Activated CD8-positive, alpha-beta memory T cell treated with anti-CD3 and anti-CD28 coated beads, Interleukin-2, amount 10 ng/mL, durations not matched to agents 7 days and 5 days (primary cell): ENCODE data around the gene SBK3. TPM values are rescaled to one million over a fixed set of nuclear protein-coding genes. Genes with fewer than 3 reads are reported as not detected.
"Not testable (repeated sequence)": the region's sequence is repeated elsewhere in the genome, so short reads cannot be mapped to it uniquely, and the experiment has no call there.

Source experiments
- ATAC-seq: fragments of 150-1000 bp; cut with Tn5 transposase; one replicate; pipeline ENCODE4 v1.10.0; 2021; ENCODE audit warnings: moderate library complexity
- CTCF ChIA-PET: fragments of 350-600 bp; sonication (Branson Sonifier 250); formaldehyde crosslinking; loops from one replicate; lab custom pipeline; 2021; ENCODE audit warnings: antibody characterized with exemption; lab: Charles Lee
- DNase-seq: peaks from one replicate; pipeline ENCODE4 v3.0.0-alpha.2; 2020
- H3K27ac Mint-ChIP-seq: one replicate; pipeline ENCODE4 v1.8.0; 2021; ENCODE audit warnings: mild to moderate bottlenecking, mixed read lengths
- H3K27me3 Mint-ChIP-seq: one replicate; pipeline ENCODE4 v1.8.0; 2021; ENCODE audit warnings: mixed read lengths
- H3K36me3 Mint-ChIP-seq: one replicate; pipeline ENCODE4 v1.8.0; 2021; ENCODE audit warnings: mild to moderate bottlenecking, mixed read lengths
- H3K4me1 Mint-ChIP-seq: one replicate; pipeline ENCODE4 v1.8.0; 2021; ENCODE audit warnings: mixed read lengths
- H3K4me3 Mint-ChIP-seq: one replicate; pipeline ENCODE4 v1.8.0; 2021; ENCODE audit warnings: mild to moderate bottlenecking, moderate library complexity, mixed read lengths
- H3K9me3 Mint-ChIP-seq: one replicate; pipeline ENCODE4 v1.8.0; 2022; ENCODE audit warnings: low read depth, mixed read lengths
- total RNA-seq, 2 experiments: library from RNA; stranded (reverse); gene quantifications; one replicate each; pipeline ENCODE4 v1.2.3, GENCODE V29; 2021

Gene SBK3
- total RNA-seq, 2 experiments from 2014 or later, result not detected

DNA sequence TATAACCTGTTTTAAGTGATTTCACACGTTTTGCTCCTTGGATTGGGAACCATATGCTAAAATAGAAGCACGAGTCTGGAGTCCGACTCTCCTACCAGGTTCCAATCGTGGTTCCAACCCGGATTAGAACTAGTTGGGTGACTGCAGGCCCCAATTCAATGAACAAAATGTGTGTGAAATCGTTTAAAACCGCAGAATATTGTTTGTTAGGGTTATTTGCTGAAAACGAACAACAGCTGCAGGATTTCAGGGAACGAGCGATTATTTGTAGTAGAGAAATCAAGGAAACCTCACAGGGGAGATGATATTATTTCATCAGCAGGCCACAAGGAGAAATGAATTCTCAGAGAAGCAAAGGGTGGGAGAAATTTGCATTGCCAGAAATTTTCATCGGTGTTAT lies 40.4 kb downstream of the SBK3 start:
- Mint-ChIP-seq H3K36me3 (peaks cover 10% of the 10 kb centered on the region), H3K4me1 (peaks cover 23% of the 10 kb centered on the region), H3K4me3 (no peak overlapping the region), H3K9me3 (peaks cover 7% of the 10 kb centered on the region), H3K27ac (no peak overlapping the region), H3K27me3 (peaks cover 6% of the 10 kb centered on the region)
- DNase-seq (no peak), ATAC-seq (no peak)
- CTCF ChIA-PET, result interaction anchor here (0.7 to 3.6 kb wide), 25 partner anchors 9 to 365 kb away, joined by 3 to 76 read pairs (median 13); partner anchors contain the start of genes FIZ1, HSPBP1, ISOC2 and NAT14

DNA sequence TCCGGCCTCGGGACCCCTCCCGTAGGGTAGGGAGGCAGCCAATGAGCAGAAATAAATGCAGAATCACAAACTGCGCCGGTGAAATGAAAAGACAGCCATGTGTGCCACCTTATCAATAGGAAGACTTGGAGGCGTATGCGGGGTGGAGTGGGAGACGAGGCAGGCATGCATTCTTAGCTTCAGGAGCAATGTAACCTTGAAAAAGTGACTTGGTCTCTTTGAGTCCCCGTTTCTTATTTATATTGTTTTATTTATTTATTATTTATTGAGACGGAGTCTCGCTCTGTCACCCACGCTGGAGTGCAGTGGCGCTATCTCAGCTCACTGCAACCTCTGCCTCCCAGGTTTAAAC lies 41.1 kb downstream of the SBK3 start:
- Mint-ChIP-seq H3K27ac (no peak overlapping the region), H3K36me3 (peaks cover 10% of the 10 kb centered on the region)
- CTCF ChIA-PET, result interaction anchor here (0.6 to 3.6 kb wide), 73 partner anchors 10 to 831 kb away, joined by 3 to 76 read pairs (median 5); partner anchors contain the start of genes FIZ1, HSPBP1, ISOC2 and KMT5C

DNA sequence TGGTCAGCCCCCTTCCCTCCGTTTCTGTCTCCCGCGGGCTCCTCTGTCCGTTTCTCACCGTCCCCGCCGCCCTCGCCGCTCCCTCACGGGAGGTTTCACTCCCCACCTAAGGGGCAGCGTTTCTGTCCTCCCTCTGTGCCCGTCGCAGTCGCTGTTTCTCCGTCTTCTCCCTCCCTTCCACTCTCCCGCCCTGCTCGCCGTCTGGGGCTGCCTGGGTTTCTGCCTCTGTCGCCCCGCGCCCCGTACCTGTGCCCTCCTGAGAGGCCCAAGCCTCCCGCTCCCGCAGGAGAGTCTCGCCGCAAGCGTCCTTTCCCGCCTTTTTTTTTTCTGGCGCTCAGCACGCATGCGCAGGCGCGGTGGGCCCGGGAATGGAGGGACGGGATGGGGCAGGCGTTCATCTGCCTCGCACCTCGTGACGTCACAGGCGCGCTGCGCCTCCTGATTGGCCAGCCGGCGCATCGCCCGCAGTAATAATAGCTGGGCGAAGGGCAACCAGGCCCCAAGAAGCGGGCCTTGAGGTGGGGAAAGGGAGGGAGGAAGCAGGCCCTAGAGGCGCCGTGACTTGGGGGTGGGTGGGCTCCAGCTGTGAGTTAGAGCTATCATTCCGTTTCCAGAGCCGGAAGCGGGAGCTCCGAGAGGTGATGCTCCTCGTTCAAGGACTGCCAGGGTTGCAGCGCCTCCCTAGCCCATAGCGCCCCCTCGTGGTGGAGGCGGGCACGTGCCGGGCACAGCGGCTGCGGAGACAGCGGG lies 41.7 kb downstream of the SBK3 start:
- ATAC-seq (peak; percentile 98), DNase-seq (peak; percentile 95)
- Mint-ChIP-seq H3K27me3 (peaks cover 4% of the 10 kb centered on the region), H3K4me3 (peak overlapping the region; percentile 64), H3K4me1 (peaks cover 23% of the 10 kb centered on the region), H3K36me3 (peaks cover 10% of the 10 kb centered on the region), H3K9me3 (peaks cover 7% of the 10 kb centered on the region), H3K27ac (peak overlapping the region; percentile 86)
- CTCF ChIA-PET, result interaction anchor here (0.6 to 3.6 kb wide), 75 partner anchors 11 to 830 kb away, joined by 3 to 76 read pairs (median 5); partner anchors contain the start of genes FIZ1, HSPBP1, ISOC2 and KMT5C

More for the DNA sequence above, 41.1 kb downstream of the SBK3 start:
- DNase-seq (no peak), ATAC-seq (no peak)
- peaks cover 7% of the 10 kb centered on the region for H3K9me3 Mint-ChIP-seq
- peaks cover 5% of the 10 kb centered on the region for H3K27me3 Mint-ChIP-seq
- peaks cover 23% of the 10 kb centered on the region for H3K4me1 Mint-ChIP-seq
- peak overlapping the region; percentile 64 for H3K4me3 Mint-ChIP-seq

DNA sequence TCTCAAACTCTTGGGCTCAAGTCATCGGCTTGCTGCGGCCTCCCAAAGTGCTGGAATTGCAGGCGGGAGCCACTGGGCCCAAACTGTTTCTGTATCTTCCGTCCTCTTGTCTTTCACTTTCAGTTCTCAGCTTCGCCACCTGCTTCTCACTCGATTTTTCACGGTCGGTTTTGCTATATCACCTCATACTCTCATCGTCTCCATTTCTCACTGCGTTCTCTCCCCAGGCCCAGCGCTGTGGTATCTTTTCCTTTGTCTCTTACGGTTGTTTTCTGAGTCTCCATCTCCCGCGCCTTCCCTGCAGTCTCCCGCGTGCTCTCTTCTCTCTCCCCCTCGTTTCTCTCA lies 42.2 kb downstream of the SBK3 start:
- Mint-ChIP-seq H3K27ac (peak overlapping the region; percentile 86), H3K36me3 (peaks cover 10% of the 10 kb centered on the region), H3K4me3 (peak overlapping the region; percentile 64), H3K27me3 (peaks cover 4% of the 10 kb centered on the region), H3K4me1 (peaks cover 23% of the 10 kb centered on the region), H3K9me3 (peaks cover 7% of the 10 kb centered on the region)
- ATAC-seq (no peak), DNase-seq (no peak)
- CTCF ChIA-PET, result interaction anchor here (0.7 to 3.6 kb wide), 37 partner anchors 11 to 810 kb away, joined by 3 to 76 read pairs (median 9); partner anchors contain the start of genes FIZ1, ISOC2, NAT14 and SYT5

- DNase-seq (no peak), ATAC-seq (no peak)
- Mint-ChIP-seq H3K4me3 (peak overlapping the region; percentile 13), H3K9me3 (peaks cover 7% of the 10 kb centered on the region), H3K4me1 (peaks cover 23% of the 10 kb centered on the region), H3K36me3 (peaks cover 10% of the 10 kb centered on the region), H3K27ac (no peak overlapping the region), H3K27me3 (peaks cover 4% of the 10 kb centered on the region)
- CTCF ChIA-PET, result interaction anchor here (1.1 to 3.6 kb wide), 6 partner anchors 9 to 120 kb away, joined by 3 to 42 read pairs (median 6); partner anchors contain the start of gene NAT14
Measured at GRCh38 chr19:55502197-55502952, 43.0 kb downstream of the SBK3 start.

DNA sequence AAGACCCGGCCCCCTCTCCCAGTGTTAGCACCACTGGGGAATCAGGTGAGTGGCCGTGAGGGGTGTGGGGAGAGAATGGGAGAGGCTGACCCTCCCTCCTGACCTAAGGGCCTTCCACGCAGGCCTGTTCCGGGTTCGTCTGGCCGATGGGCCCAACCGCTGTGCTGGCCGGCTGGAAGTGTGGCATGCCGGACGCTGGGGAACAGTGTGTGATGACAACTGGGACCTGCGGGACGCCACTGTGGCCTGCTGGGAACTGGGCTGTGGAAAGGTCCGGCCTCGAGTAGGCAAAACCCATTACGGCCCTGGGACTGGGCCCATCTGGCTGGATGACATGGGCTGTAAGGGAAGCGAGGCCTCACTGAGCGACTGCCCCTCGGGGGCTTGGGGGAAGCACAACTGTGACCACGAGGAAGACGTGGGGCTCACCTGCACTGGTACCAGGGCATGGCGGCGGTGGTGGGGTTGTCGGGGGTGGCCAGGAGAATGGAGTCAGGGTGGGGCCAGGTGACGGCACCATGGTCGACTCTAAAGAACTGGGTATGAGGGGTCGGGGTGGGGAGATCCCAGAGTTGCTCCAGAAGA lies 44.9 kb downstream of the SBK3 start:
- H3K4me3 Mint-ChIP-seq, result no peak overlapping the region
- ATAC-seq (no peak), DNase-seq (no peak)
- H3K36me3 Mint-ChIP-seq, result peaks cover 10% of the 10 kb centered on the region
- H3K27ac Mint-ChIP-seq, result no peak overlapping the region
- CTCF ChIA-PET, result interaction anchor here (0.5 to 1.5 kb wide), 4 partner anchors 16 to 1647 kb away, joined by 3 to 5 read pairs (median 4); partner anchors contain the start of gene NAT14
- H3K4me1 Mint-ChIP-seq, result peaks cover 23% of the 10 kb centered on the region
- peaks cover 4% of the 10 kb centered on the region for H3K27me3 Mint-ChIP-seq
- peaks cover 7% of the 10 kb centered on the region for H3K9me3 Mint-ChIP-seq

GRCh38 chr19:55498246-55498840 lies 47.0 kb downstream of the SBK3 start:
- Mint-ChIP-seq H3K36me3 (peaks cover 9% of the 10 kb centered on the region), H3K4me1 (peaks cover 15% of the 10 kb centered on the region), H3K9me3 (peaks cover 7% of the 10 kb centered on the region), H3K27ac (no peak overlapping the region), H3K27me3 (no peaks in the 10 kb centered on the region), H3K4me3 (no peak overlapping the region)
- ATAC-seq (no peak), DNase-seq (no peak)
- CTCF ChIA-PET, result interaction anchor here (0.8 to 1.4 kb wide), 2 partner anchors 31 to 197 kb away, joined by 3 to 5 read pairs; no protein-coding TSS in a partner anchor

DNA sequence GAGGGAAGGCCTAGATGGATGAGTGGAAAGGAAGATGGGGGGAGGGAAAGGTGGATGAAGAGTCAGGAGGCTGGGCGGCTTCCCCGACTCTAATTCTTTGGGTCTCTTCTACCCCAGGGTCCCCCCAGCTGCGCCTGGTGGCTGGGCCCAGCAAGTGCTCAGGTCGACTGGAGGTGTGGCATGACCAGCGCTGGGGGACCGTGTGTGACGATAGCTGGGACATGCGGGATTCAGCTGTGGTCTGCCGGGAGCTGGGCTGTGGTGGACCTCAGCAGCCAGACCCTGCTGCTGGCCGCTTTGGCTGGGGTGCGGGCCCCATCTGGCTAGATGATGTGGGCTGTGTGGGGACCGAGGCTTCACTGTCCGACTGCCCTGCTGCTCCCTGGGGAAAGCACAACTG lies 47.6 kb downstream of the SBK3 start:
- ATAC-seq, result no peak
- Mint-ChIP-seq H3K27me3 (peaks cover 5% of the 10 kb centered on the region), H3K4me3 (no peak overlapping the region), H3K36me3 (peaks cover 5% of the 10 kb centered on the region), H3K4me1 (peaks cover 10% of the 10 kb centered on the region), H3K9me3 (peaks cover 5% of the 10 kb centered on the region), H3K27ac (no peak overlapping the region)
- CTCF ChIA-PET, result interaction anchor here (1.4 kb wide), 1 partner anchor 30 kb away, joined by 5 read pairs; no protein-coding TSS in a partner anchor
- DNase-seq, result no peak

GRCh38 chr19:55496820-55497219 lies 48.5 kb downstream of the SBK3 start:
- H3K4me3 Mint-ChIP-seq, H3K27ac Mint-ChIP-seq, ATAC-seq, H3K4me1 Mint-ChIP-seq, H3K27me3 Mint-ChIP-seq, CTCF ChIA-PET, H3K9me3 Mint-ChIP-seq, DNase-seq, H3K36me3 Mint-ChIP-seq: not testable (repeated sequence)

DNA sequence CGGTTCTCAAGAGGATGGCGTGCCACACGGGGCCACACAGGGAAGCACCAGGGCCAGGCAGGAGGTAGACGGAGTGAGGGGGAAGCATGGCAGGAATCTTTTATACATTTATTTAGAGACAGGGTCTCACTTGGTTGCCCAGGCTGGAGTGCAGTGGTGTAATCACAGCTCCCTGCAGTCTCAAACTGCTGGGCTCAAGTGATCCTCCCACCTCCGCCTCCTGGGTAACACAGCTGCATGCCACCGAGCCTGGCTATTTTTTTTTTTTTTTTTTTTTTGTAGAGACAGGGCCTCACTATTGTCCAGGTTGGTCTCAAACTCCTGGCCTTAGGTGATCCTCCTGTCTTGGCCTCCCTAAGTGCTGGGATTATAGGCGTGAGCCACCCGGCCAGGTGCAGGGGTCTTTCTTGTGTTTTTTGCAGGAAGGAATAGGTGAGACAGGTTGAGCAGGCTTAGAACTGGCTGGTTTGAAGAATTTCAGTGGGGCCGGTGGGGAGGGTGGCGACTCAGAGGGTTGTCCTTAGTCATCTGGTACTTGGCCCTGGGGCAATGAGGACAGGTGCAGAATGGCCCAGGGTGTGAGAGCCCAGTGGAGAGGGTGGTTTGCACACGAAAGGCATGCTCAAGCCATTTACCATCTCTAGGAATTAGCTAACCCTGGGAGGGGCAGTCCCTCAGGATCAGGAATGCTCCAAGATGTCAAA lies 49.5 kb downstream of the SBK3 start:
- CTCF ChIA-PET, result no interaction called here
- DNase-seq, result no peak
- Mint-ChIP-seq H3K36me3 (no peaks in the 10 kb centered on the region), H3K9me3 (no peaks in the 10 kb centered on the region), H3K27ac (no peak overlapping the region), H3K4me1 (no peaks in the 10 kb centered on the region), H3K27me3 (peaks cover 5% of the 10 kb centered on the region), H3K4me3 (no peak overlapping the region)
- no peak for ATAC-seq

- no peak overlapping the region for H3K27ac Mint-ChIP-seq
- ATAC-seq (peak; percentile 57), DNase-seq (no peak)
- CTCF ChIA-PET, result interaction anchor here (0.9 to 6.4 kb wide), 4 partner anchors 10 to 137 kb away, joined by 3 to 45 read pairs (median 4); partner anchors contain the start of gene ZNF628
- H3K36me3 Mint-ChIP-seq, result no peaks in the 10 kb centered on the region
- H3K9me3 Mint-ChIP-seq, result no peaks in the 10 kb centered on the region
- peaks cover 5% of the 10 kb centered on the region for H3K27me3 Mint-ChIP-seq
- H3K4me3 Mint-ChIP-seq, result peak overlapping the region; percentile 21
- no peaks in the 10 kb centered on the region for H3K4me1 Mint-ChIP-seq
Measured at GRCh38 chr19:55494172-55494761, 51.1 kb downstream of the SBK3 start.
